ENCODE measurements around the gene PCLO.

PCLO gene

GRCh38 chr7:82985144-82985802, 177.4 kb downstream of the PCLO start:
- no peak for TF ChIP-seq CTCF (IDR thresholded peaks at IDR 0.05; ENCODE audit: control insufficient read depth, insufficient read depth, low read depth, low read length, missing control alignments)
- DNase-seq (ENCODE audit: low read depth) = no peak
- no peak overlapping the region for H3K4me3 ChIP-seq (ENCODE audit: control insufficient read depth, low read depth, low read length)

GRCh38 chr7:82980130-82980788, 182.4 kb downstream of the PCLO start:
- no peak overlapping the region for H3K4me3 ChIP-seq (ENCODE audit: control insufficient read depth, low read depth, low read length)
- no peak for TF ChIP-seq CTCF (IDR thresholded peaks at IDR 0.05; ENCODE audit: control insufficient read depth, insufficient read depth, low read depth, low read length, missing control alignments)
- DNase-seq (ENCODE audit: low read depth) = no peak

- no peak for DNase-seq (ENCODE audit: low read depth)
- no peak overlapping the region for H3K4me3 ChIP-seq (ENCODE audit: control insufficient read depth, low read depth, low read length)
- TF ChIP-seq CTCF (IDR thresholded peaks at IDR 0.05; ENCODE audit: control insufficient read depth, insufficient read depth, low read depth, low read length, missing control alignments) = no peak
Observed at GRCh38 chr7:82975811-82976468, 186.7 kb downstream of the PCLO start.

DNA sequence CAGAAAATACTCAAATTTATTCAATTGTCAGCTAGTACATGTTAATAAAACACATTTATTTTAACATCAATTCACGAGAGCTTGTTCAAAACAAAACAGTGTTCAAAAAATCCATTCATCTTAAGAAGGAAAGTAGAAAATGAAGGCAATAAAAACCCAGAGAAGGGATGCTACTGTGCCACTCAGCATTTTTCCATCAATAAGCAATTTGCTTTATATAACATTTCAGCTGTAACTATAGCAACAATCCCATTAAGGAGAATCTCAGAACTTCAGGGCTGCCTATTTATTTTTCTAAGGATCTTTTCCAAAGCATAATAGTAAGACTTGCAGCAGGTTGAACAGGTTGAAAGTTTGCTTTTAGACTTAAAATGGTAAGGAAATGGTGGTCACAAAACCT, 190.5 kb downstream of the PCLO start:
- TF ChIP-seq CTCF (IDR thresholded peaks at IDR 0.05; ENCODE audit: control insufficient read depth, insufficient read depth, low read depth, low read length, missing control alignments) = no peak
- H3K4me3 ChIP-seq (ENCODE audit: control insufficient read depth, low read depth, low read length) = no peak overlapping the region
- DNase-seq (ENCODE audit: low read depth) = no peak

DNA sequence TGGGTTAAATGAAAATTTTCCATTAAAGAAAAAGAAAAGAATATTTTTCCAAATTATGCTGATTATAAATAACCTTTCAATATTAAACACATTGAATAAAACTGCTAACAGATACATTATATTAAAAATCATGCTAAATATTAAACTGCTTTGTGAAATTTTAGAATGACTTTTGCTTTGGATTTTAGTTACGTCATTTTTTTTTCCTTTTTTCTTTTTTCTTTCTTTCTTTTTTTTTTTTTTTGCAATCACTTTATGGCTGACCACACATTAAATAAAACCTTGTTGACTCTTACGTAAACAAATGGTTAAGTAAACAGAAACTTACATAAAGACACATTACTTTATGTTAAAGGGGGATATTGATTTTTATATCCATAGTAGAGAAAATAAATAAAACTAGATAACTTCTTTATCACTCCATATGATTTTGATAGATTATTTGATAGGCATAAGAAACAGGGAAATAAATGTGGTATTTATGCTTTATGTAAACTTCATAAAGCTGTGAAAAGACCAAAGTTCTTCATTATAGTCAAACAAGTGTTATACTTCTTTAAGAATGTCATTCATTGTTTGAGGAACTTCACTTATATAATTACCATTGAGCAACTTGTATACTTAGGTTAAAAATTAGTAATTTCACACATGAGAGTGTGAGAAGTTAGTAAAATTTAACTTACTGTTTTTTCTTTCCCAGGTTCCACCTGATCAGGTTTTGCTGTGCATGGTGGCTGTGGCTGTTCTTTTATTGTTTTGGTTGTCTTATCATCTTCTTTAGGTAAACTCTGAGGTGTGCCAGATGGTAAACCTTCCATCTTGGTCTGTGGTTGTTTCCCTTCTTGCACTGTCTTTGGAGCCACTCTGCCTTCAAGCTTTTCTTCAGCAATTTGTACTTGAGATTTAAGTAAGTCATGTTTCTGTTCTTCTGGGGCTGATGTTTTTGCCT, 197.3 kb downstream of the PCLO start:
- H3K4me3 ChIP-seq (ENCODE audit: control insufficient read depth, low read depth, low read length) = no peak overlapping the region
- DNase-seq (ENCODE audit: low read depth) = no peak
- no peak for TF ChIP-seq CTCF (IDR thresholded peaks at IDR 0.05; ENCODE audit: control insufficient read depth, insufficient read depth, low read depth, low read length, missing control alignments)

All from AG09309 (cell line).